CD1c-positive myeloid dendritic cell (primary cell): ENCODE measurements around the gene KMT5C.

Experiments
- DNase-seq: peaks from one replicate; pipeline ENCODE4 v3.0.0-alpha.2; 2016; ENCODE audit errors: extremely low spot score

KMT5C gene

DNA sequence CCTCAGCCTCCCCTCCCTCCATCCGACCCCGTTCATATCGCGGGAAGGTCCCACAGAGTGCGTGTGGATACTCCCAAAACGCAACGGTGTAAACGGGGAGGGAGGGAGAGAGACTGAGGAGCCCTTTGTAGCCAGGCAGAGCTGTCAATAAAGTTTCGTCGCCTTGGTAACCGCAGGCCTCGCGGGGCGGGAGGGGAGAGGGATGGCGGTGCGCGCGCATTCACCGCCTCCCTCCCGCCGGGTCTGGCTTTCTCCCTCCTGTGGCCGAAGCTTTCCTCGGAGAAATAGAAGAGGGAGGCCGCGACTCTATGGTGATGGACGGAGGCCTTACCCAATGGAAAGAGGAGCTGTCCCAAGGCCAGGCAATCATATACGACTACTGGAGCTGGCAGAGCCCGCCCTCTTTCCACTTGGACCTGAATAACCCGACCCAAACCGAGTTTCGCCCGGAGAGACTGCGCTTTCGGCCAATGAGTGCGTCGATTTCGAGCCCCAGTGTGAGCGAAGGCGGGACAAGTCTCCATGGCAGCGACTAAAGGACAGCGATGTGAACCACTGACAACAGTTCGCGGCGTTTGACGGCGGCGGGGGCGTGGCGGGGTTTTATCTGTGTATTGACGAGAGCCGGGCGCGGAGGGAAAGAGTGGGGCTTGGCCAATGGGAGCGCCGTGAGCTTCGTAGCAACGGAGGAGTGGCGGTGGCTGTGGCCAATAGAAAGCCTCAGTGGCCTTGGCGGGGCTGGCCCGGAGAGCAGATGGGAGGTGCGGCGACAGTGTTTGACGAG, at the start of gene KMT5C:
Gene KMT5C (plus strand): TSS at position 772 of the 784 bp plus-strand sequence. CDS start 2,061 bp downstream, outside the sequence.
- DNase-seq, result peak; percentile 100

DNA sequence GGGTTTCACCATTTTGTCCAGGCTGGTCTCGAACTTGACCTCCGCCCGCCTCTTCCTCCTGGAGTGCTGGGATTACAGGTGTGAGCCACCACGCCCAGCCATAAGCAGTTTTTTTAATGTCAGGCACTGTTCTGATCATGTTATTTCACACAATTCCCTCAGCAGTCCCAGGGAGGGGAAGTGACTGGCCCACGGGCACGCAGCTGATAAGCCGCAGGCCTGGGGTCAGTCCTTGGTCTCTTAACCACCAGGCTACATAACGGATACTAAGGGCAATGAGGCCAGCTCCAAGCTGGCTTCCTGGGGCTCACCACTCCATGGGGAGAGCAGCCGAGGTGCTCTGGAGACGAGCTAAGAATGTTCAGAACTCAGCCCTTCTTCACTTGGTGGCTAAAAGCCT, 42.4 kb upstream of the KMT5C start:
- no peak for DNase-seq

DNA sequence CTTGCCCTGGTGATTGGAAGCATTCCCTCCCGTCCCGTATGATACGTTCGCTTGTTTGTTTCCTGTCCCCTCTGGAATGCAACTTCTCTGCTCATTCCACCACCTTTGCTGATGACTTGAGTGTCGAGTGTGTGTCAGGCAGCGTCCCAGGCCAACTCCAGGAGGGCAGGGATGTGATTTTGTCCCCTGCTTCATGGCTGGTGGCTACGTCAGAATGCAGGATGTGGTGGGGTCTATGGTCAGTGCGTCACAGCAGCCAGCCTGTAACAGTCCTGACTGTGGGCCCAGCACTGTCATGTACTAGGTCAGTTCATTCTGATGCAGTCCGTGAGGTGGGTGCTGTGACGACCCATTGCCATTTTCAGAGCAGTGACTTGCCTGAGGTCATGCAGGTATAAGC, 39.7 kb upstream of the KMT5C start:
- no peak for DNase-seq

DNA sequence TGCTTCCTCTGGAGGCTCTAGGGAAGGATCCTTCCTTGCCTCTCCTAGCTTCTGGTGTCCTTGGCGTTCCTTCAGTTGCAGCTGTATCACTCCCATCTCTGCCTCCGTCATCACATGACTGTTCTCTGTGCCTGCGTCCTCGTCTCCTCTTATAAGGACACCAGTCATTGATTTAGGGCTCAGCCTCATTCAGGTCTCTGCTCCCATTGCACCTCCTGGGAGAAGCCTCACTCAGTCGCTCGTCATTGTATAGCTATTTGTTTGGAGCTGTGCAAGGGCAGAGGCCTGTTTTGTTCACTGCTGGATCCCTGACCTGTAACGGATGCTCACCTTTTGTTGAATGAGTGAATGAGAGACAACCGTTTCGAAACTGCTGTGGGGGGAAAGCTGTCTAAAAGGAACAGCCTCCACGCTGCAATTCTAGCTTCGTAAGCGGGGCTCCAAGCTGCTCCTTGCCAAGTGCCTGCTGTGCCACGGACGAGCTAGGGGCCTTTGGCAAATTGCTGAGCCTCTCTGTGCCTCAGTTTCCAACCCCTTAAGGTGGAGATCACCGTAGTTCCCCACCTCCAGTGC, 38.7 kb upstream of the KMT5C start:
- DNase-seq, result no peak

DNA sequence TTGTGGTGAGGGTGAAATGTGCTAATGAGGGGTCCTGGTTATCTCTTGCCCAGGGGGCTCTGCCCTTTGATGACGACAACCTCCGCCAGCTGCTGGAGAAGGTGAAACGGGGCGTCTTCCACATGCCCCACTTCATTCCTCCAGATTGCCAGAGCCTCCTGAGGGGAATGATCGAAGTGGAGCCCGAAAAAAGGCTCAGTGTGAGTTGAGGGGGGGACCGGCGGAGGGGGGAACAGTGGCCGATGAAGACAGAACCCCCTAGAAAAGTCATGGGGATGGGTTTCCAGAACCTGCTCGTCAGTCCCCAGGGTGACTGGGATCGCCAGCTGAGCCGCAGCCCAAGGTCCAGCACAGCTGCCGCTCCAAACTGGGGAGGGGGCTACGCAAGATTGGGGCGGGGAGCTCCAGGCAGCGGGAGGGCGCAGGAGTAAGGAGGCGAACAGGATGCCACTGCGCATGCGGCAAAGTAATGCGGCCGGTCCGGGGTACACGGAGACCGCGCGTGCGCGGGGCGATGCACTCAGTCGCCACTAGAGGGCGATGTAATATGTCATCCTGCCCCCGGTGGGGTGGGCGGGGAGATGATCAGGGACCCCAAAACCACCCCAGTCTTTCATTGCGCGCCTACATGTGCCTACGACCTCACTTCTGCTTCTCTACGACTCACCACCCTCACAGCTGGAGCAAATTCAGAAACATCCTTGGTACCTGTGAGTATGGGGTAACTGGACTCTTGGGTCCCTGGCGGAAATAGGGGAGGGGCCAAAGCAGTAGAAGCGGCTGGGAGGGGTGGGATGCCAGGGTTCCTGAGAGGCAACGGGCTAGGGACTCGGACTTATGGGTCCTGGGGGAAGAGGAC, 38.0 kb upstream of the KMT5C start:
- DNase-seq, result peak; percentile 96

DNA sequence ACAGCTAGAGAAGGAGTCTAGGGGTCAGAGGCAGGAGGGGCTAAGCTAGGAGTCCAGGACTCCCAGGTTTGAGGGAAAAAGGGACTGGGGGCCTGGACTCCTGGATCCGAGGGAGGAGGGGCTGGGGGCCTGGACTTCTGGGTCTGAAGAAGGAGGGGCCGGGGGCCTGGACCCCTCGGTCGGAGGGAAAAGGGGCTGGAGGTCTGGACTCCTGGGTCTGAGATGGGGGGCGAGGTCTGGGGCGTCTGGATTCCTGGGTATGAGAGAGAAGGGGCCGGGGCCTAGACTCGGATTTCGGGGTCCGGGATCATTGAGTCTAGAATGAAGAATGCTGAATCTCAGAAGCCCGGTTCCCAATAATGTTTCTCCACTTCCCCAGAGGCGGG, 37.4 kb upstream of the KMT5C start:
- no peak for DNase-seq

DNA sequence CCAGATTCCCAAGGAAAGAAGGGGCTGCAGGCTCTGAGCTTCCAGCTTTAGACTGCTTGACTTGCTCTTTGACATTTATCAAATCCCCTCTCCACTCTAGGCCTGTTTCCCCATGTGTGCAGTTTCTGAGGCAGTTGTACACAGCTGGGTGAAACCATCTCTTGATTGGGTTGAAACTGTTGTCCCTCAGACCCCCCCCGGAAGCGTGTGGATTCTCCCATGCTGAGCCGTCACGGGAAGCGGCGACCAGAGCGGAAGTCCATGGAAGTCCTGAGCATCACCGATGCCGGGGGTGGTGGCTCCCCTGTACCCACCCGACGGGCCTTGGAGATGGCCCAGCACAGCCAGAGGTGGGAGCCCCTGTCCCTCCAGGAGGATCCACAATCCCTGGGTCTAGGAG, 36.2 kb upstream of the KMT5C start:
- DNase-seq, result no peak

DNA sequence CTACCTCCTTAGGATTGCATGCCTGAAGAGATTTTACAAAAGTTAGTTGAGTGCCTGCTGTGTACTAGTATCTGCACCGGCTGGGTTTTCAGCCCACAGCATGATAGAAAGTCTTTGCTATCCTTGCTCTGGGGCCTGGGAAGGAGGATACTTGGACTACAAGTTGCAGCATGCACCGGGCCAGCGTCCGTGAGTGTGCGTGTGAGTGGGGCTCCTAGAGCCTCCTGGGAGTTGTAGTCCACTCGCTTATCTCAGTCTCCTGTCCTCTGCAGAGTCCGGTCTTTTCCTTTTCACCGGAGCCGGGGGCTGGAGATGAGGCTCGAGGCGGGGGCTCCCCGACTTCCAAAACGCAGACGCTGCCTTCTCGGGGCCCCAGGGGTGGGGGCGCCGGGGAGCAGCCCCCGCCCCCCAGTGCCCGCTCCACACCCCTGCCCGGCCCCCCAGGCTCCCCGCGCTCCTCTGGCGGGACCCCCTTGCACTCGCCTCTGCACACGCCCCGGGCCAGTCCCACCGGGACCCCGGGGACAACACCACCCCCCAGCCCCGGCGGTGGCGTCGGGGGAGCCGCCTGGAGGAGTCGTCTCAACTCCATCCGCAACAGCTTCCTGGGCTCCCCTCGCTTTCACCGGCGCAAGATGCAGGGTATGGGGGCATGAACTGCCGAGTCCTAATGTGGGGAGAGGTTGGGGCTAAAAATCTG, 35.2 kb upstream of the KMT5C start:
- peak; percentile 24 for DNase-seq

DNA sequence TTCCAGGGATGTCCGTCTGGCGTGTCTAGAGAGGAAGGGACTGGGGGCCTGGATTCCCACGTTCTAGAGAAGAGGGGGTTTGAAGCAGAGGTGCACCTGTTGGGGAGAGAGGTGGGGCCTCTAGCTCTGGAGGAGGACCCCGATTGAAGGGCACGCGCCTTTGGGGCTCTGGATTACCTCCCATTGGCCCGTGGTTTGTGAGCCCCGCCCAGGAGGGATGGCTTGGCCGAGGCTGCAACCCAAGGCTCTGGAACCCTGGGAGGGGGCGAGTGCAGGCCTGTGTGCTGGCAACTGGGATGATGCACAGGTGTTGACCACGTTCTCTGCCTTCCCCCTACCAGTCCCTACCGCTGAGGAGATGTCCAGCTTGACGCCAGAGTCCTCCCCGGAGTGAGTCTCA, 34.7 kb upstream of the KMT5C start:
- DNase-seq, result no peak

DNA sequence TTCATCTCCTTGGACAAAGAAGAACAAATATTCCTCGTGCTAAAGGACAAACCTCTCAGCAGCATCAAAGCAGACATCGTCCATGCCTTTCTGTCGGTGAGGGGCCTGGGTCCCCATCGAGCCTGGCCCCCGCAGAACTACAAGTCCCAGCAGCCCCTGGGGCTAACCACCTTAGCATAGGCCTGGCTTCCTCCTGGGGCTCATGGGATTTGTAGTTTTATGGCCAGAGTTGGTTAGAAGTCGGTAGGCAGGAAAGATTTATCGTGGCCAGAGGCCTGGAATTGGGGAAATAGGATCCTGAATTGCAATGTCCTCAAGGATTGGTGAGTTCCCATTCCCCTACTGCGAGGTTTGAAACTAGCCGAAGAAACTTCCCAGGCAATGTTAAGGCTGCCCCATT, 34.2 kb upstream of the KMT5C start:
- peak; percentile 58 for DNase-seq

DNA sequence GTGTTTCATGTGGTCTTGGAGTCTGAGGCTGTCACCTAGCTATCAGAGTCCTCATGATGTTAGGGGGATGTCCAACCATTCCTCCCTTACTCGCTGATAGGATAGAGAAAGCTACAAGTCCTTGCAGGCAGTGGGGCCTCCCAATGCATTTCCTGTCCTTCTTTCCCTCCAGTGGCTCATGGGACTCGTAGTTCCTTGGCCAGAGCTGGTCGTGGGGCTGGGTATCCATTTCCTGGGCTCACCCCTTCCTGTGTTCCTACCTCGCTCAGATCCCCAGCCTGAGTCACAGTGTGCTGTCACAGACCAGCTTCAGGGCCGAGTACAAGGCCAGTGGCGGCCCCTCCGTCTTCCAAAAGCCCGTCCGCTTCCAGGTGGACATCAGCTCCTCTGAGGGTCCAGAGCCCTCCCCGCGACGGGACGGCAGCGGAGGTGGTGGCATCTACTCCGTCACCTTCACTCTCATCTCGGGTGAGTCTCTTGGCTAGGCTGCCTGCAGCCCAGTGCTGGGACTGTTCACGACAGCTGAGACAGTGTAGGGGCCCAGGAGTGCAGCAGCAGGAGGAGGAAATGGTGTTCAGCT, 33.6 kb upstream of the KMT5C start:
- DNase-seq, result no peak

DNA sequence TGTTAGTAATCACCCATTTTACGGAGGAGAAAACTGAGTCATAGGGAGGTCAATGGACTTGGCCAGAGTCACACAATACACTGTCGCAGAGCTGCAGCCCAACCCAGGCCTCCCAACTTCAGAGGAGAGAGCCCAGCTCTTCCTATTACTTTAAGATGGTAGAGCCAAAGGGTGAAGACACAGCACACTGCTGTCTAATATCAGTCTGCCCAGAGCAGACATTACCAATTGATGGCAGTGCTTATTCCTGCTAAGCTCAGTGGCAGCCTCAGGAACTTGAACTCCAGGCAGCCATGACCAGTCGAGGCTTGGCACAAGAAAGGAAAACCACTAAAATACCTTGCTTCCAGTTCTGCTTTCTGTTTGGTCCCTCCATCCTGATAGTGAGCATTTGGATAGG, 33.0 kb upstream of the KMT5C start:
- no peak for DNase-seq

DNA sequence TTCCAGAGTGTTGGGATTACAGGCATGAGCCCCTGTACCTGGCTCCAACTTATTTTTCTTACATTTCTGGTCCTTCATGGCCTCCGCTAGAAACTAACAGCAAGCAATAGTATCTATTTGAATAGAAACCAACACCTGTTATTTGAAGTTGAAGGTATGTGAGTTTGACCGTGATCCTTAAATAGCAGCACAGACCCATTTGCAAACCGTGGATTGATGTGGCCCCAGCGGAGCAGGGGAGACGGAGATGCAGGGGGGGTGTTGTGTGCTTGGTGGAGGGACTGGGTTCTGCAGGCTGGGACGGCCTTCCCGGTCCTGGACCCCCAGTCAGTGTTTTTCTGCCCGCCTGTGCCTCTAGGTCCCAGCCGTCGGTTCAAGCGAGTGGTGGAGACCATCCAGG, 31.4 kb upstream of the KMT5C start:
- no peak for DNase-seq

DNA sequence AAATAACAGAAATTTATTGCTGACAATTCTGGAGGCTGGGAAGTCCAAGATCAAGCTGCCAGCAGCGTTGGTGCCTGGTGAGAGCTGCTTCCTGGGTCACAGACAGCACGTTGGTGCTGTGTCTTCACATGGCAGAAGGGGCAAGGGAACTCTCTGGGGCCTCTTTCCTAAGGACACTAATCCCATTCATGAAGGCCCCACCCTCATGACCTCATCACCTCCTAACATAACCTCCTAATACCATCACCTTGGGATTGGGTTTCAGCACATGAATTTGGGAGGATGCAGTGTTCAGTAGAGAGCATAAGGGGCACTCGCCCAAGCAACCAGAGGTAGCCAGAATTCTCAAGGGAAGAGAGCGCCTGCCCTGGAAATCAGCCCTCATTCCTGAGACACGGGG, 30.2 kb upstream of the KMT5C start:
- DNase-seq, result no peak

DNA sequence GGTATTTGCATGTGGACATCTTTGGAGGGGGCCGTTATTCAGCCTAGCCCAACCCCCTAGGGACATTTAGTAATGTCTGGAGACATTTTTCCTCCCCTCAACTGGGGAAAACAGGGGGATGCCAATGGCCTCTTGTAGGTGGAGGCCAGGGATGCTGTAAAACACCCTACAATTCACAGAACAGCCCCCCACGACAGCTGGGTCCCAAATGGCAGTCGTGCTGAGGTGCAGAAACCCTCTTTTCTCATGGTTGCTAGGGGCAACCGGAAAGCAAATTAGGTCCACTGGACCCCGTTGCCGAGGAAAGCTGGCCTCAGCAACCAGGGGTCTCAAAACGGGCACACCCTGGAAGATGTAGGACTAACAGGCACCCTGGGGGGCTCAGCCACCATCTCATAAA, 29.2 kb upstream of the KMT5C start:
- no peak for DNase-seq

DNA sequence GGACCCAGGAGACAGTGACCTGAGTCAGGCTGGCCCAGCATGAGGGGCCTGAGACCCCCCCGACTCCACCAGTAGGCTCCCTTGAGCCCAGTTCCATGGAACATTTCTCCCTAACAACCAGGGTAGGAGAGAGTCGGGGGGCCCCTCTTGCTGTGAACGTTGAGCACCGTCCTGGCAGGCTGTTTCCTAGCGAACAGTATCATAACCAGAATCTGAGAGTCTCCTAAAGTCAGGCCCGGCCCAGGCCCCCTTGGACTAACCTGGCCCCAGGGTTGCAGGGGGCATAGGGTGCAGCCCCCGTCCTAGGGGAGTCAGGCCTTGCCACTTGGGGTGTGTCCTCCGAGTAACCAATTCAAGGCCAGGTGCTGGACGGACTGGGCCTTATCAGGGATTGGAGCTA, 28.3 kb upstream of the KMT5C start:
- DNase-seq, result no peak

DNA sequence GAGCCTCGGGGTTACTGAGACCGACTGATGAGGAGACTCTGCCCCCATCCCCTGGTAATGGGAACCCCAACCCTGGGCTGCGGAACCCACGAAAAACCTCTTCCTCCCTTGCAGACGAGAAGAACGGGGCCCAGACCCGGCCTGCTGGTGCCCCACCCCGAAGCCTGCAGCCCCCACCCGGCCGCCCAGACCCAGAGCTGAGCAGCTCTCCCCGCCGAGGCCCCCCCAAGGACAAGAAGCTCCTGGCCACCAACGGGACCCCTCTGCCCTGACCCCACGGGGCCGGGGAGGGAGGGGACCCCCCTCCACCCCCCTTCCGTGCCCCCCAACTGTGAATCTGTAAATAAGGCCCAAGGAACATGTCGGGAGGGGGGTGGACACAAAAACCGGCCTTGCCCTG, 27.9 kb upstream of the KMT5C start:
- DNase-seq, result no peak

DNA sequence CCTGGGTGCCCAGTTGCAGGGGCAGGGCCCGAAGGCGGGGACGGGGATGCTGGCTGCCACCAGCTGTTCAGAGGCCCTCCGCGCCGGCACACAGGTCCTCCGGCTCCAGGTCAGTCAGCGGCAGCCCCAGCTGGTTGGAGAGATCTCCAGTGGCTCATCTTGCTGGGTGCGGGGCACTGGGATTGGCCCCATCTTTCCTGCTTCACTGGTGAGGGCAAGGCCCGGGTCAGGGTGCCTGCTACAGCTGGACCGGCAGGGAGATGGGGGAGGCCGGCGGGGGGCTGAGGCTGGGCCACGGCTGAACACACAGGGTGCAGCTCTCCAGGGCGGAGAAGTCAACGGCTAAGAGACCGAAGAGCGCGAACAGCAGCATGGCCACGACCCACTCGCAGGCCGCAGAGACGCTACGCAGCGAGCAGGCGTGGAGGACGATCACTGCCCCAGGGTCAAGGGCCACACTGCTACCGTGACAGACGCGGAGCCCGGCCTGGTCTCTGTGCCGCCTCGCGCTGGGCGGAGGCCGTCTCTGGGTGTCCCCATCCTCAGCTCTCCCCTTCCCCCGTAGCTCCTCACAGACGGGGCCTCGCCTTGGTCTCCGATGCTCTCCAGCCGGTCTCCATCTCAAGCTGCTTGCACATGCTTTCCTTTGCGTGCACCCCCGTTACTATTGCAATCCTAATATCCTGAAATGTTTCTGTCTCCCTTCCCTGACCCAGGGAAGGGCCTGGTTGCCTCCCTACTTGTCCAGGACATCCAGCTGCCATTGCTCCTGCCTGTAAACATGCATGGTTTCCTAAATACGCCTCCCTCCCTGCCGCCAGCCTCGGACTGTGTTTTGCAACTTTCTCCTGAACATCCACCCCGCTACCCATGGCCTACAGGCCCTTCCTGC, 26.8 kb upstream of the KMT5C start:
- no peak for DNase-seq

DNA sequence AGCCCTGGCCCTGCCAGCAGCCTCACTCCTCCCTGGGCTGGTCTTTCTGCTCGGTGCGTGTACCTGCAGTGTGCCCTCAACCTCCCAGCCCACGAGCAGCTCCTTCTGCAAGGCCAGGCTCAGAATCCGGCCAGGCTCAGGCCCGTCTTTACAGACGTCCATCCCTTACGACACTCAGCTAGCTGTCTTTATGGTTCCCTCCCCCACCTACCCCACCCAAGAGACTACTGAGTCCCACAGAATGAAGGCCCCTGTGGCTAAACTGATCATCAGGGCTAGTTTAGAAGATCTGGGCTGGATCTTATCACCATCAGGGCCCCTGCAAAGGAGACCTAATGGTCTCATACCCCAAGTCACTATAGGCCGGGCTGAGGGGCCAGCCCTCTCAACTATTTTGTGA, 25.3 kb upstream of the KMT5C start:
- no peak for DNase-seq

DNA sequence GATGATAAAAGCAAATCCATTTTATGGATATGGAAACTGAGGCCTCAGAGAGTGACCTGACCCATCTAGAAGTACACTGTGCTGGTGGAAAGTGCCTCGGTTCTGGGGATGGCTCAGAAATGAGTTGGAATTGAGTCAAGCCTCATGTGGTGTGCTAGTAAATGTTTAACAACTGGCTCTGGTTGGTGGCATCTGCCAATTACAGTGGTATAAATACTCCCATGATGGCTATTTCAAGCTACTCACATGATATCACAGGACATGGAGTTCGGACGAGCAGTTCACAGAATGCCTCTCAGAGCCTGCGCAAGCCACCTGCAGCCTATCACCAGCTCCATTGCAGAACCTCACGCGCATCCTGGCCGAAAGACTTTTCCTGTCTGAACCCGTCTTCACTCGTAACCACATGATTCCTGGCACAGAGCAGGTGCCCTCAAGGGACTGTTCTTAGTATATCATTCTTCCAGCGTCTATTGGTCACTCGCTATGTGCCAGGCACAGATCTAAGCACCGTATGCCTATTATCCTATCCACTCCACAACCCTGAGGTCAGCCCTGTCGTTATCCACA, 23.6 kb upstream of the KMT5C start:
- DNase-seq, result no peak

DNA sequence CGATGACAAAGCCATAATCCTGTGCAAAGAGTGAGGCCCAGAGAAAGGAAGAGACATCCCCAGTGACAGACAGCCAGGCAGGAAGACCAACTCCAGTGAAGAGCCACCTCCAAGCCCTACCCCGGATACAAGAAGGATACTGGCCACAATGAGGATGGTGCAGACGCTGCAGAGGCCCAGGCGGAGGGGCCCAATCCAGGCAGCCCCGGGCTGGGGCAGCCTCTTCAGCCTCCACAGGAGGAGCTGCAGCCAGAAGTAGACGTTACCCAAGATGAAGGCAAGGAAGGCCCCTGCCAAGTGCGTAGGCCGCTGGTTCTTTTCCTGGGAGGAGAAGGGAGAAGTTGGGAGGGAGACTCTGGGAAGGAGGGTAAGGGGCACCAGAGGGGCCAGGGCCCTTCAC, 23.0 kb upstream of the KMT5C start:
- no peak for DNase-seq
